ENCODE measurements around the gene LRRC14B.
"Not testable (repeated sequence)": the region's sequence is repeated elsewhere in the genome, so short reads cannot be mapped to it uniquely, and the experiment has no call there.

The LRRC14B gene

GRCh38 chr5:187042-187431, 4.3 kb upstream of the LRRC14B start:
- peak in 1 of 42 donors; percentile 4 for DNase-seq
- intact Hi-C loops (cut with DNase I): no loop called here

DNA sequence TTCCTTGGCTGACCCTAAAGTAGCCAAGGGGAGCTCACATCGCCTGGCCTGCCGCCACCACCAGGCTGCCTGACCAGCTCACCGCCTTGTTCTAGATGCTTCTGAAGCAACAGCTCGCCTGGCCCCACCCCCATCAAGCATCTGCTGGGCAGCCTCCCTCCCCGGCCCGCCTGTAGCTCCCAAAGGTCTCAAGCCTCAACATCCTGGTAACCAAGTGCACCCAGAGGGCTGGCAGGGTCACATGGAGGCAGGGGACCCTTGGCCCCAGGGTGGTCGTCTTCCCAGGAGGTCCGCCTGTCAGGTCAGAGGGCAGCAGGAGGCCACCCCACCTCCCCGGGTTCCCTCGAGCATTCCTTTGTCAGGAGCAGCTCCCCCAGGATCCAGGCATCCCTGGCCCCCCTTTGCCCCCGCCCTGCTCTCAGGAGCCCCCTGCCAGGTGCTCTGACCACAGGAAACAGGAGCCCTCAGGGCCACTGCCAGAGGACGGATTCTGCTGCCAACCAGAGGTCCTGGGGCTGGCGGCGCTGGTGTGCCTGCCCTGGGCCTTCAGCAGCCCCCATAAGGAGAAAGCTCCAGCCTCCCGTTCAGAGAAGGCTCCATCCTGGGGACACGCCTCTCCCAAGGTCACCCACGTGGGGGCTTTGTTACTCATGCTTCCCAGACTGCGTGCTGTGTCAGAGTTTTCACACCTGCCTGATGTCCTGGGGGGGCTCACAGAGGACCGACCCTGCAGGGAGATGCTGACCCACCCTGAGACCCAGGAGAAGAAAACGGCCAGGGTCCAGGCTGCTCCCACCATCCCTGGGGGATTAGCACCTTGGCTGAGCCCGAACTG, 3.5 kb upstream of the LRRC14B start:
- peak in 2 of 42 donors; percentile 16 to 23 for DNase-seq

DNA sequence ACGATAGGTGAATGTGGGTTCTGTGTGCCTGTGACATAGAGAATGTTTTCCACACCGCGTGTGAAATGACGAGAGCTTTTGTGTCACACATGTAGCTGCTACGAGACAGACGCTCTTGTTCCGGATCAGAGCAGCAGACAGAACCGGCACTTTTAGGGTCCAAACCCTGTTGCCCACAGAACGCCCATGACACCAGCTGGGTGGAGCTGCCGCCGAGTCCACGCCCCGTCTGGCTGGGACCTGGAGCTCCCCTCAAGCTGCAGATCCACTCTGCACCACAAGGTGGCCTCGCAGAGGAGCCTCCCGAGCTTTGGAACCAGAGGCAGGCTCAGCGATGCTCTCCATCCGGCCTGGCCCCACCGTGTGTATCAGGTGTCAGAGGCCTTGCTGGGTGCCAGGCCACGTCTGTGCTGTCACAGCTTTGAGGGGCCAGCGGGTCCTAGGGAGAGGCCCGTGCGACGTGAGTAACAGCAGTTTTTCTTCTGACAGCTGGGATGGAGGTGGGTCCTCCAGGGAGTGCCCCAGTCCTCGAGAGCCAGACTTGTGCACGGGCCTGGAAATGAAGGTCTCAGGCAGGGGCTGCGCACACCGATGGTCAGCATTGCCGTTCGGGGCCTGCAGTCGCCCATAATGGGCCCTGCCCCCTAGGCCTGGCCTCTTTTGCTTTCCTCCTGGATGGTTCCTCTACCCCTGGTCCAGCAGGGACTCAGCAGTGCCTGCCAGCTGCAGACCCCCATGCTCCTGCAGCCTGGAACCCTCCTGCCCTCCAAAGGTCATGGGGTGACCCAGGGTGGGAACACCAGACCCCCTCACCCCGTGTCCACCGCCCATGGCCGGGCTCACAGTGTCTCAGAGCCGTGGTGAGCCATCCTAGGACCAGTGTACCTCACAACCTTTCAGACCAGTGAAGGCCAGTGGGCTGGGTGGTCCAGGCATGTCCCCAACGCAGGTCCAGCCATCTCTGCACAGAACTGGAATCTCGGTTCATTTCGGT, 2.5 kb upstream of the LRRC14B start:
- peak; percentile 73 to 94 (median 86) for DNase-seq
- intact Hi-C loops (cut with DNase I): no loop called here

More for the DNA sequence above, 3.5 kb upstream of the LRRC14B start:
- intact Hi-C loops (cut with DNase I): no loop called here

- intact Hi-C loops (cut with DNase I): no loop called here
- DNase-seq: peak in 3 of 42 donors; percentile 19 to 41 (median 26)
These were observed 1.8 kb upstream of the LRRC14B start for GRCh38 chr5:189486-189885.

DNA sequence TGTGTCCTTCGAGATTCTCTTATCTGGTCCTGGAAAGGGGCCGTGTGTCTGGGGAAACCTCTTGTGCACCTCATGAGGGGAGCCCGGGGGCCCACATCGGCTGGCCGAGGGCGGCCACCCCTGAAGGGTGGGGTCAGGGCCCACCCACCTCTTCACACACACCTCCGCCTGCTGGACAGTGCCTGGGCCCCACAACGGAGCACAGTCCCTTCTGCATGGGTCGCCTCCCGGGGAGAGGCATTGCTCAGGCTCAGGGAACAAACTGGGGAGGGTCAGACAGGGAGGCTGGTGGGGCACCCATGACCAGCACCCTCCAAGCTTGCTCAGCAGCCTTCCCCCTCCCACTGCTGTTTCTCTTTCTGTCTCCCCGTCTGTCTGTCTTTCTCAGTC, 1.3 kb upstream of the LRRC14B start:
- intact Hi-C loops (cut with DNase I): no loop called here
- DNase-seq: peak in 4 of 42 donors; percentile 3 to 40 (median 14)

- DNase-seq: no peak
- intact Hi-C loops (cut with DNase I): no loop called here
These were observed 794 bp upstream of the LRRC14B start for GRCh38 chr5:190366-191035.

DNA sequence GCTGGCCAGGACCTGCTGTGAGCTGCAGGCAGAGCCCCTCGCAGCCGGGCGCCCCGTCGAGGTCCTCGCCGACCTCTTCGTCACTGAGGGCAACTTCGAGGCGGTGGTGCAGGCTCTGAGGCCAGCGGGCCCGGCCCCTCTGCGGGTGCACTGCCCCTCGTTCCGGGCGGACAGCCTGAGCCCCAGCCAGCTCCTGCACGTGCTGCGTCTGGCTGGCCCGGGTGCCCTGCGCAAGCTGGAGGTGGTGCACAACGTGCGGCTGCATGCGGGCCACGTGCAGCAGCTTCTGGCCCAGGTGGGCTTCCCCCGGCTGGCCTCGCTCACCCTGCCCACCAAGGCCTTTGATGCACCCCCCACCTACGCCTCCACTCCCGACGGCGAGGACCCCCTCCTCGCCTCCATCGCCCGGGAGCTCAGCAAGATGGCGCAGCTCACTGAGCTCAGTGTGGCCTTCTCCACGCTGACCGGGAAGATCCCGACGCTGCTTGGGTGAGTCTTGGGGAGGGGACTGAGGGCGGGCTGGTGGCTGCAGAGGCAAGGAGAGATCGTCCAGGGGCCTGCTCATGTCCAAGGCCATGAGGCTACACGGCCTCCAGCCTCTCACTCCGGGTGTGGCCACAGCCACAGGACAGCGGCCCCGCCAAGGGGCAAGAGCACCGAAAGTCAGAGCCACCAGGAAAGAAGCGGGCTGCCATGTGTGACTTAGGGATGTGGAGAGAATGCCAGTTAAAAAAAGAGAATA, 825 bp downstream of the LRRC14B start:
- DNase-seq: peak in 2 of 42 donors; percentile 2 to 25
- intact Hi-C loops (cut with DNase I): no loop called here

GRCh38 chr5:192691-192969, 1.3 kb downstream of the LRRC14B start:
- intact Hi-C loops (cut with DNase I): no loop called here
- DNase-seq: peak in 1 of 42 donors; percentile 19

DNA sequence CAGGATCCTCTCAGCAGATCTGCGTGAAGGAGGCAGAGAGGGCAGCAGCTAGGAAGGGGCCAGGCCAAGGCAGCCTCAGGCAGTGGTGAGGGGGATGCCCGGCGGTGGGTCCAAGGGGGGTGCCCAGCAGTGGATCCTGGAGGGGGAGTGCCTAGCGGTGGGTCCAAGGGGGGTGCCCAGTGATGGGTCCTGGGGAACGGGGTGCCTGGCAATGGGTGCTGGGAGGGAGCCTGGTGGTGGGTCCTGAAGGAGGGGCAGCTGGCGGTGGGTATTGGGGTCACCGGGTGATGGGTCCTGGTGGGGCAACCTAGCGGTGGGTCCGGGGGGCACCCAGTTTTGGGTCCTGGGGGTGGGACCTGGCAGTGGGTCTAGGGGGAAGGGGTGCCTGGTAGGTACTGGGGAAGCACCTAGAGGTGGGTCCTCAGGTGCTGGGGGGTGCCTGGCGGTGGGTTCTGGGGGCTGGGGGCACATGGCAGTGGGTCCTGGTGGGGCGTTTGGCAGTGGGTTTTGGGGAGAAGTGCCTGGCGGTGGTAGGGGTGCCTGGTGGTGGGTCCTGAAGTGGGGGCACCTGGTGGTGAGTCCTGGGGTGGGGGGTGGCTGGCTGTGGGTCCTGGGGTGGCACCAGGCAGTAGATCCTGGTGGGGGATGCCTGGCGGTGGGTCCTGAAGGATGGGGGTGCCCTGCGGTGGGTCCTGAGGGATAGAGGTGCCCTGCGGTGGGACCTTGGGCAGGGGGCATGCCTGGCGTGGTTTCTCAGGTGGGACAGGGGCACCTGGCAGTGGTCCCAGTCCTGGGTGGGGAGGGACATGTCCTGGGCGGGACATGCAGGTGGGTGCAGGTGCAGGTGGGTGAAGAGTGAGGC, 1.9 kb downstream of the LRRC14B start:
- peak in 3 of 42 donors; percentile 5 to 22 (median 16) for DNase-seq
- intact Hi-C loops (cut with DNase I): no loop called here

- peak in 4 of 42 donors; percentile 5 to 34 (median 22) for DNase-seq
- intact Hi-C loops (cut with DNase I): no loop called here
These were observed 2.8 kb downstream of the LRRC14B start for GRCh38 chr5:194102-194501.

- DNase-seq: peak in 4 of 42 donors; percentile 4 to 26 (median 20)
- intact Hi-C loops (cut with DNase I): no loop called here
These were observed 3.4 kb downstream of the LRRC14B start for GRCh38 chr5:194603-195209.

GRCh38 chr5:195401-196160, 4.3 kb downstream of the LRRC14B start:
- intact Hi-C loops (cut with DNase I): no loop called here
- peak in 2 of 42 donors; percentile 16 to 17 for DNase-seq

GRCh38 chr5:196350-196749, 5.1 kb downstream of the LRRC14B start:
- intact Hi-C loops (cut with DNase I): no loop called here
- DNase-seq: peak in 2 of 42 donors; percentile 11 to 22

DNA sequence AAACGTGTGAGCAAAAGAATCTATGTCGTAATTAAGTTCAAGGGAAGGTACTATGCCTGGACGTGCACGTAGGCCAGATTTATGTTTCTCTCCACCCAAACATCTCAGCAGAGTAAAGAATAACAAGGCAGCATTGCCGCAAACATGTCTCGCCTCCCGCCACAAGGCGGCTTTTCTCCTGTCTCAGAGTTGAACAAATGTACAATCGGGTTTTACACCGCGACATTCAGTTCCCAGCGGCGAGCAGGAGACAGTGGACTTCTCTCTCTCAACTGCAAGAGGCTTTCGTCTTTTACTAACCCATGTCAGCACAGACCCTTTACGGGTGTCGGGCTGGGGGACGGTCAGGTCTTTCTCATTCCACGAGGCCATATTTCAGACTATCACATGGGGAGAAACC, 5.7 kb downstream of the LRRC14B start:
- peak in 16 of 42 donors; percentile 11 to 66 (median 37) for DNase-seq
- intact Hi-C loops (cut with DNase I): not testable (repeated sequence)

DNA sequence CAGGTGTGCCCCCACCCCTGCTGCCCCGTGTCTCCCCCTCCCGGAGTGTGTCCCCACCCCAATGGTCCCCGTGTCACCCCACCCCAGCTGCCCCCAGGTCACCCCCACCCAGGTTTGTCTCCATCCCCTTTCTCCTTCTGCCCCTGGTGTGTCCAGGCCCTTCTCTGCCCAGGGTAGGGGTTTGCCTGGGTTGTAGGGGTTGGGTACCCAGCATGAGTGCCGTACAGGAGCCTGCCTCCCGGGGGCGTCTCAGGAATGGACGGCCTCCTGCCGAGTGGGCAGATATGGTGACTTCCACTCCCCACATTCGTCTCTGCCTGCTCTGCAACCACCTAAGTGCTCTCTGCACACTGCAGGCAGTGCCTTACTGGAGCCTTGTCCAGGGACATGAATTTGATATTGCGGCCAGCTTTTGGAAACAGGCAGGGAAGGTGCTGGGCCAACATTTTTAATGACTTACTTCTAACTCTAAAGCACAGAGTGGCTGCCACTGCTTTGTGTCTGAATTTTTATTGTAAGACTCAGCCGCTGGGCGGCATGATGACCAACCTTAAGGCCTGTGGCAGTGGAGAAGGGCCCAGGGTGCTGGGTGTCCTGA, 6.7 kb downstream of the LRRC14B start:
- intact Hi-C loops (cut with DNase I): no loop called here
- peak in 2 of 42 donors; percentile 4 to 10 for DNase-seq

- peak in 3 of 42 donors; percentile 5 to 32 (median 13) for DNase-seq
- intact Hi-C loops (cut with DNase I): no loop called here
These were observed 7.4 kb downstream of the LRRC14B start for GRCh38 chr5:198516-199196.

Data from head of caudate nucleus (tissue), 42 donors.